Activated T-helper 17 cell treated with anti-CD3 and anti-CD28 coated beads, Interleukin-2, amount 50 U/mL, for 72 hours (primary cell): ENCODE data around the gene ATP11A. TPM values are rescaled to one million over a fixed set of nuclear protein-coding genes. Genes with fewer than 3 reads are reported as not detected.
A peak's percentile ranks its signal among the peaks of the same experiment; 100 is the strongest.

Experiments
- ATAC-seq: fragments of 150-1000 bp; cut with Tn5 transposase; replicated peaks from 2 replicates; pipeline ENCODE4 v1.10.0; 2021; ENCODE audit warnings: mild to moderate bottlenecking, moderate library complexity
- H3K27ac Mint-ChIP-seq: one replicate; pipeline ENCODE4 v1.8.0; 2022; ENCODE audit warnings: mixed read lengths
- H3K27me3 Mint-ChIP-seq: one replicate; pipeline ENCODE4 v1.8.0; 2022; ENCODE audit warnings: mixed read lengths
- H3K36me3 Mint-ChIP-seq: one replicate; pipeline ENCODE4 v1.8.0; 2022; ENCODE audit warnings: low read depth, mild to moderate bottlenecking, mixed read lengths
- H3K4me1 Mint-ChIP-seq: one replicate; pipeline ENCODE4 v1.8.0; 2022; ENCODE audit warnings: mixed read lengths
- H3K4me3 Mint-ChIP-seq: one replicate; pipeline ENCODE4 v1.8.0; 2022; ENCODE audit warnings: mild to moderate bottlenecking, mixed read lengths
- H3K9me3 Mint-ChIP-seq: one replicate; pipeline ENCODE4 v1.8.0; 2022; ENCODE audit warnings: mixed read lengths
- total RNA-seq, 2 donors: library from RNA; stranded (reverse); gene quantifications; one replicate each; pipeline ENCODE4 v1.2.3, GENCODE V29; 2022

Gene ATP11A
- total RNA-seq, 2 donors from 2014 or later: 39.7 to 48.6 TPM

GRCh38 chr13:112755331-112755730, 65.5 kb downstream of the ATP11A start:
- H3K9me3 Mint-ChIP-seq: no peaks in the 10 kb centered on the region
- no peak for ATAC-seq
- H3K27ac Mint-ChIP-seq: no peak overlapping the region
- H3K36me3 Mint-ChIP-seq: no peaks in the 10 kb centered on the region
- no peak overlapping the region for H3K4me3 Mint-ChIP-seq
- peaks cover 9% of the 10 kb centered on the region for H3K4me1 Mint-ChIP-seq
- no peaks in the 10 kb centered on the region for H3K27me3 Mint-ChIP-seq

- no peak for ATAC-seq
- H3K27me3 Mint-ChIP-seq: no peaks in the 10 kb centered on the region
- no peak overlapping the region for H3K4me3 Mint-ChIP-seq
- no peaks in the 10 kb centered on the region for H3K9me3 Mint-ChIP-seq
- H3K4me1 Mint-ChIP-seq: peaks cover 9% of the 10 kb centered on the region
- H3K27ac Mint-ChIP-seq: no peak overlapping the region
- H3K36me3 Mint-ChIP-seq: no peaks in the 10 kb centered on the region
These were observed 66.2 kb downstream of the ATP11A start for GRCh38 chr13:112756081-112756480.

- H3K36me3 Mint-ChIP-seq: no peaks in the 10 kb centered on the region
- H3K9me3 Mint-ChIP-seq: no peaks in the 10 kb centered on the region
- no peak for ATAC-seq
- H3K27me3 Mint-ChIP-seq: no peaks in the 10 kb centered on the region
- H3K27ac Mint-ChIP-seq: no peak overlapping the region
- H3K4me1 Mint-ChIP-seq: peaks cover 9% of the 10 kb centered on the region
- H3K4me3 Mint-ChIP-seq: no peak overlapping the region
These were observed 66.7 kb downstream of the ATP11A start for GRCh38 chr13:112756511-112756966.

GRCh38 chr13:112756967-112757758, 67.3 kb downstream of the ATP11A start:
- Mint-ChIP-seq H3K27ac (no peak overlapping the region), H3K4me3 (no peak overlapping the region), H3K36me3 (no peaks in the 10 kb centered on the region), H3K4me1 (peaks cover 9% of the 10 kb centered on the region), H3K9me3 (no peaks in the 10 kb centered on the region), H3K27me3 (no peaks in the 10 kb centered on the region)
- ATAC-seq: no peak

GRCh38 chr13:112757759-112758086, 67.9 kb downstream of the ATP11A start:
- H3K4me3 Mint-ChIP-seq: no peak overlapping the region
- H3K9me3 Mint-ChIP-seq: no peaks in the 10 kb centered on the region

GRCh38 chr13:112759053-112759452, 69.2 kb downstream of the ATP11A start:
- no peak for ATAC-seq
- H3K36me3 Mint-ChIP-seq: no peaks in the 10 kb centered on the region
- H3K9me3 Mint-ChIP-seq: no peaks in the 10 kb centered on the region
- H3K4me3 Mint-ChIP-seq: no peak overlapping the region
- peaks cover 3% of the 10 kb centered on the region for H3K4me1 Mint-ChIP-seq
- H3K27me3 Mint-ChIP-seq: no peaks in the 10 kb centered on the region
- H3K27ac Mint-ChIP-seq: no peak overlapping the region

More at GRCh38 chr13:112757759-112758086, 67.9 kb downstream of the ATP11A start:
- ATAC-seq: no peak
- Mint-ChIP-seq H3K36me3 (no peaks in the 10 kb centered on the region), H3K27me3 (no peaks in the 10 kb centered on the region), H3K27ac (no peak overlapping the region), H3K4me1 (peaks cover 8% of the 10 kb centered on the region)

GRCh38 chr13:112759827-112760226, 70.0 kb downstream of the ATP11A start:
- Mint-ChIP-seq H3K4me1 (peaks cover 3% of the 10 kb centered on the region), H3K4me3 (no peak overlapping the region), H3K9me3 (no peaks in the 10 kb centered on the region), H3K27me3 (no peaks in the 10 kb centered on the region), H3K27ac (no peak overlapping the region), H3K36me3 (no peaks in the 10 kb centered on the region)
- no peak for ATAC-seq

- Mint-ChIP-seq H3K27ac (no peak overlapping the region), H3K36me3 (no peaks in the 10 kb centered on the region), H3K27me3 (no peaks in the 10 kb centered on the region), H3K9me3 (no peaks in the 10 kb centered on the region), H3K4me1 (peaks cover 3% of the 10 kb centered on the region), H3K4me3 (no peak overlapping the region)
- no peak for ATAC-seq
These were observed 70.6 kb downstream of the ATP11A start for GRCh38 chr13:112760435-112760834.

GRCh38 chr13:112760931-112761330, 71.1 kb downstream of the ATP11A start:
- no peaks in the 10 kb centered on the region for H3K27me3 Mint-ChIP-seq
- H3K4me3 Mint-ChIP-seq: no peak overlapping the region
- H3K4me1 Mint-ChIP-seq: peaks cover 3% of the 10 kb centered on the region
- H3K27ac Mint-ChIP-seq: no peak overlapping the region
- no peaks in the 10 kb centered on the region for H3K36me3 Mint-ChIP-seq
- no peaks in the 10 kb centered on the region for H3K9me3 Mint-ChIP-seq
- ATAC-seq: no peak

GRCh38 chr13:112761701-112762689, 72.2 kb downstream of the ATP11A start:
- H3K27ac Mint-ChIP-seq: no peak overlapping the region
- no peak for ATAC-seq
- H3K9me3 Mint-ChIP-seq: no peaks in the 10 kb centered on the region
- H3K36me3 Mint-ChIP-seq: no peaks in the 10 kb centered on the region
- no peaks in the 10 kb centered on the region for H3K27me3 Mint-ChIP-seq
- peaks cover 3% of the 10 kb centered on the region for H3K4me1 Mint-ChIP-seq
- H3K4me3 Mint-ChIP-seq: no peak overlapping the region

- Mint-ChIP-seq H3K4me3 (no peak overlapping the region), H3K27ac (no peak overlapping the region), H3K36me3 (no peaks in the 10 kb centered on the region), H3K27me3 (no peaks in the 10 kb centered on the region), H3K9me3 (no peaks in the 10 kb centered on the region), H3K4me1 (peaks cover 5% of the 10 kb centered on the region)
- no peak for ATAC-seq
These were observed 72.8 kb downstream of the ATP11A start for GRCh38 chr13:112762690-112763080.

GRCh38 chr13:112764028-112764427, 74.2 kb downstream of the ATP11A start:
- H3K27ac Mint-ChIP-seq: no peak overlapping the region

GRCh38 chr13:112764864-112765561, 75.2 kb downstream of the ATP11A start:
- Mint-ChIP-seq H3K36me3 (no peaks in the 10 kb centered on the region), H3K27ac (no peak overlapping the region), H3K9me3 (no peaks in the 10 kb centered on the region), H3K4me1 (peaks cover 18% of the 10 kb centered on the region), H3K27me3 (no peaks in the 10 kb centered on the region), H3K4me3 (no peak overlapping the region)
- ATAC-seq: no peak

More at GRCh38 chr13:112764028-112764427, 74.2 kb downstream of the ATP11A start:
- H3K4me3 Mint-ChIP-seq: no peak overlapping the region
- no peaks in the 10 kb centered on the region for H3K36me3 Mint-ChIP-seq
- H3K27me3 Mint-ChIP-seq: no peaks in the 10 kb centered on the region
- ATAC-seq: no peak
- no peaks in the 10 kb centered on the region for H3K9me3 Mint-ChIP-seq
- peaks cover 17% of the 10 kb centered on the region for H3K4me1 Mint-ChIP-seq

- Mint-ChIP-seq H3K9me3 (no peaks in the 10 kb centered on the region), H3K27ac (peak overlapping the region; percentile 43), H3K4me3 (no peak overlapping the region), H3K36me3 (no peaks in the 10 kb centered on the region), H3K27me3 (no peaks in the 10 kb centered on the region), H3K4me1 (peaks cover 21% of the 10 kb centered on the region)
- ATAC-seq: no peak
These were observed 75.9 kb downstream of the ATP11A start for GRCh38 chr13:112765731-112766130.
